Fibroblast of lung (primary cell): ENCODE data around the gene PIGP. TPM values are rescaled to one million over a fixed set of nuclear protein-coding genes. Genes with fewer than 3 reads are reported as not detected.
A peak's percentile ranks its signal among the peaks of the same experiment; 100 is the strongest.

Experiments used
- DNase-seq, 2 donors: peaks; one replicate each; pipeline versions ENCODE4 v3.0.0 to v3.0.0-alpha.2; 2010; ENCODE audit warnings: low read depth in 2 of 2
- H2AFZ ChIP-seq: 2 replicates; pipeline ENCODE4 v1.5.1; 2012; ENCODE audit warnings: low read length, control low read depth, inconsistent platforms
- H3K27ac ChIP-seq: 2 replicates; pipeline ENCODE4 v1.5.1; 2011; ENCODE audit warnings: low read length, control low read depth; ENCODE audit not compliant: insufficient read depth
- H3K27me3 ChIP-seq: 2 replicates; pipeline ENCODE4 v1.5.1; 2011; ENCODE audit warnings: mild to moderate bottlenecking, low read length; ENCODE audit not compliant: control insufficient read depth, insufficient read depth
- H3K36me3 ChIP-seq: 2 replicates; pipeline ENCODE4 v1.5.1; 2011; ENCODE audit warnings: low read length; ENCODE audit not compliant: control insufficient read depth, insufficient read depth
- H3K4me1 ChIP-seq: 2 replicates; pipeline ENCODE4 v1.5.1; 2011; ENCODE audit warnings: low read length; ENCODE audit not compliant: control insufficient read depth, insufficient read depth; ENCODE audit errors: extremely low read depth
- H3K4me2 ChIP-seq: 2 replicates; pipeline ENCODE4 v1.5.1; 2011; ENCODE audit warnings: low read length, control low read depth; ENCODE audit not compliant: insufficient read depth; ENCODE audit errors: extremely low read depth
- H3K4me3 ChIP-seq, 4 experiments: fragments of 200-600 bp in 1 of 4; sonication (generic) in 1 of 4; replicated peaks in 1 of 4; 2 replicates each; pipeline ENCODE4 v1.5.1; 2011 to 2016; ENCODE audit warnings: low read length in 4 of 4, low read depth in 3 of 4, mild to moderate bottlenecking in 3 of 4, control low read depth in 2 of 4, inconsistent platforms in 1 of 4, mixed read lengths in 1 of 4; ENCODE audit not compliant: insufficient read depth in 1 of 4; ENCODE audit errors: control extremely low read depth in 1 of 4
- H3K79me2 ChIP-seq: 2 replicates; pipeline ENCODE4 v1.5.1; 2012; ENCODE audit warnings: mild to moderate bottlenecking, low read length, inconsistent platforms; ENCODE audit not compliant: control insufficient read depth, insufficient read depth
- H3K9ac ChIP-seq: 2 replicates; pipeline ENCODE4 v1.5.1; 2011; ENCODE audit warnings: mild to moderate bottlenecking, low read length, control low read depth; ENCODE audit not compliant: insufficient read depth
- H3K9me3 ChIP-seq: 2 replicates; pipeline ENCODE4 v1.5.1; 2012; ENCODE audit warnings: low read depth, low read length; ENCODE audit not compliant: control insufficient read depth, insufficient read depth
- H4K20me1 ChIP-seq: 2 replicates; pipeline ENCODE4 v1.5.1; 2011; ENCODE audit warnings: low read length; ENCODE audit not compliant: control insufficient read depth, insufficient read depth; ENCODE audit errors: extremely low read depth
- CTCF ChIP-seq, 2 donors: IDR thresholded peaks in 1 of 2; conservative IDR thresholded peaks in 1 of 2; 1 replicate in 1 of 2; 2 replicates in 1 of 2; pipeline ENCODE4 v1.5.1; 2011 to 2012; ENCODE audit warnings: low read length in 2 of 2, control low read depth in 1 of 2, inconsistent platforms in 1 of 2, low read depth in 1 of 2, mild to moderate bottlenecking in 1 of 2
- EZH2 ChIP-seq: IDR thresholded peaks from 2 replicates; pipeline ENCODE4 v1.5.1; 2012; ENCODE audit warnings: low read length, control low read depth, mild to moderate bottlenecking; ENCODE audit errors: missing control alignments
- polyA plus RNA-seq, 2 donors: library from polyadenylated mRNA; depleted of rRNA in 1 of 2; stranded (reverse) in 1 of 2; unstranded in 1 of 2; fragments of >200 nt; gene quantifications; 2 replicates each; pipeline ENCODE4 v1.2.1, GENCODE V29; 2011 to 2012; ENCODE audit warnings: missing spikeins in 1 of 2
- total RNA-seq: library from RNA; depleted of rRNA; stranded (reverse); fragments of >200 nt; gene quantifications from 2 replicates; pipeline ENCODE4 v1.2.1, GENCODE V29; 2014

The PIGP gene
- total and polyA plus RNA-seq, 2 donors (not counting 1 experiment from before 2014, with no cell fraction given): 8.6 to 25.9 TPM

- H2AFZ ChIP-seq: no peak overlapping the region
- H3K27ac ChIP-seq: no peak overlapping the region
- no peaks in the 10 kb centered on the region for H4K20me1 ChIP-seq
- H3K4me2 ChIP-seq: no peak overlapping the region
- peaks cover 2% of the 10 kb centered on the region for H3K27me3 ChIP-seq
- H3K79me2 ChIP-seq: no peaks in the 10 kb centered on the region
- no peaks in the 10 kb centered on the region for H3K4me1 ChIP-seq
- TF ChIP-seq CTCF (conservative IDR thresholded peaks at IDR 0.05 in 1 of 2, IDR thresholded peaks at IDR 0.05 in 1 of 2; ENCODE audit: low read depth in 1 of 2, low read length in 2 of 2) (no peak), EZH2 (no peak)
- H3K4me3 ChIP-seq: no peak overlapping the region
- no peaks in the 10 kb centered on the region for H3K9me3 ChIP-seq
- no peaks in the 10 kb centered on the region for H3K36me3 ChIP-seq
- H3K9ac ChIP-seq: no peak overlapping the region
- DNase-seq: peak; percentile 60 to 78
These were observed 39.9 kb downstream of the PIGP start for GRCh38 chr21:37032877-37033471.

GRCh38 chr21:37032293-37032692 lies 40.6 kb downstream of the PIGP start:
- Histone ChIP-seq H3K4me2 (no peak overlapping the region), H3K27me3 (peaks cover 2% of the 10 kb centered on the region), H2AFZ (no peak overlapping the region), H3K79me2 (no peaks in the 10 kb centered on the region), H4K20me1 (no peaks in the 10 kb centered on the region), H3K4me1 (no peaks in the 10 kb centered on the region), H3K27ac (no peak overlapping the region), H3K4me3 (no peak overlapping the region), H3K9ac (no peak overlapping the region), H3K36me3 (no peaks in the 10 kb centered on the region), H3K9me3 (no peaks in the 10 kb centered on the region)
- TF ChIP-seq EZH2: no peak
- TF ChIP-seq CTCF (conservative IDR thresholded peaks at IDR 0.05 in 1 of 2, IDR thresholded peaks at IDR 0.05 in 1 of 2; ENCODE audit: low read depth in 1 of 2, low read length in 2 of 2): no peak
- no peak for DNase-seq

GRCh38 chr21:37030864-37031263 lies 42.0 kb downstream of the PIGP start:
- H3K4me3 ChIP-seq: no peak overlapping the region
- TF ChIP-seq EZH2 (no peak), CTCF (conservative IDR thresholded peaks at IDR 0.05 in 1 of 2, IDR thresholded peaks at IDR 0.05 in 1 of 2; ENCODE audit: low read depth in 1 of 2, low read length in 2 of 2) (no peak)
- no peak for DNase-seq
- H3K4me1 ChIP-seq: no peaks in the 10 kb centered on the region
- no peaks in the 10 kb centered on the region for H3K36me3 ChIP-seq
- H3K4me2 ChIP-seq: no peak overlapping the region
- no peaks in the 10 kb centered on the region for H3K79me2 ChIP-seq
- peaks cover 2% of the 10 kb centered on the region for H3K27me3 ChIP-seq
- no peaks in the 10 kb centered on the region for H4K20me1 ChIP-seq
- no peaks in the 10 kb centered on the region for H3K9me3 ChIP-seq
- no peak overlapping the region for H2AFZ ChIP-seq
- no peak overlapping the region for H3K9ac ChIP-seq
- H3K27ac ChIP-seq: no peak overlapping the region
